IMR-90 (cell line): ENCODE data around the gene NAT14. TPM values are rescaled to one million over a fixed set of nuclear protein-coding genes. Genes with fewer than 3 reads are reported as not detected.

Source experiments
- ATAC-seq: fragments of 200-7000 bp; cut with Tn5 transposase; 2 replicates; pipeline ENCODE4 v1.9.1; 2020; ENCODE audit warnings: low read depth, mild to moderate bottlenecking, moderate library complexity
- BruUV-seq: library from RNA; stranded (reverse); fragments of 400-500 nt; replicated peaks from 2 replicates; lab custom pipeline; 2021; lab: Mats Ljungman, UMichigan
- CTCF ChIA-PET: fragments of 300-600 bp; formaldehyde crosslinking; extraction: SDS; loops from one replicate; lab custom pipeline; 2021; ENCODE audit warnings: antibody characterized with exemption; lab: Yijun Ruan, JAX
- POLR2A ChIA-PET: fragments of 300-600 bp; sonication (Branson Sonifier 250); formaldehyde crosslinking; loops from one replicate; lab custom pipeline; 2022; ENCODE audit warnings: antibody characterized with exemption; ENCODE audit not compliant: unreplicated experiment; lab: Charles Lee
- DNase-seq: peaks from one replicate; pipeline ENCODE4 v3.0.0; 2013
- H2AFZ ChIP-seq: replicated peaks from 2 replicates; pipeline ENCODE3; 2013; ENCODE audit warnings: low read length, mild to moderate bottlenecking; ENCODE audit not compliant: poor library complexity
- H2AK5ac ChIP-seq: 2 replicates; pipeline ENCODE4 v1.6.1; 2013; ENCODE audit warnings: low read depth, low read length, inconsistent platforms
- H2AK9ac ChIP-seq: replicated peaks from 2 replicates; pipeline ENCODE3; 2013; ENCODE audit warnings: mild to moderate bottlenecking, low read depth, low read length, moderate library complexity; ENCODE audit not compliant: poor library complexity
- H2BK120ac ChIP-seq: 2 replicates; pipeline ENCODE4 v1.6.1; 2013; ENCODE audit warnings: low read depth, low read length, inconsistent platforms
- H2BK15ac ChIP-seq: 3 replicates; pipeline ENCODE4 v1.6.1; 2013; ENCODE audit warnings: low read depth, low read length, inconsistent platforms
- H2BK20ac ChIP-seq: 2 replicates; pipeline ENCODE4 v1.6.1; 2013; ENCODE audit warnings: low read depth, mild to moderate bottlenecking, inconsistent platforms, low read length, moderate library complexity
- H2BK5ac ChIP-seq: 2 replicates; pipeline ENCODE4 v1.6.1; 2013; ENCODE audit warnings: mild to moderate bottlenecking, low read depth, low read length, inconsistent platforms; ENCODE audit not compliant: poor library complexity, severe bottlenecking
- H3K14ac ChIP-seq: replicated peaks from 2 replicates; pipeline ENCODE4 v1.6.1; 2013; ENCODE audit warnings: low read depth, low read length, inconsistent platforms
- H3K18ac ChIP-seq: 2 replicates; pipeline ENCODE4 v1.6.1; 2013; ENCODE audit warnings: low read depth, low read length, control low read depth
- H3K23ac ChIP-seq: 2 replicates; pipeline ENCODE4 v1.6.1; 2013; ENCODE audit warnings: low read depth, low read length, inconsistent platforms
- H3K27ac ChIP-seq: 2 replicates; pipeline ENCODE4 v1.5.1; 2013; ENCODE audit warnings: mild to moderate bottlenecking, control low read depth, low read length; ENCODE audit not compliant: insufficient read depth
- H3K27me3 ChIP-seq: 2 replicates; pipeline ENCODE4 v1.6.1; 2013; ENCODE audit warnings: low read length; ENCODE audit not compliant: control insufficient read depth, insufficient read depth
- H3K36me3 ChIP-seq: 2 replicates; pipeline ENCODE4 v1.6.1; 2013; ENCODE audit warnings: low read length, mixed read lengths; ENCODE audit not compliant: control insufficient read depth, insufficient read depth
- H3K4ac ChIP-seq: 2 replicates; pipeline ENCODE4 v1.6.1; 2013; ENCODE audit warnings: low read depth, low read length, inconsistent platforms
- H3K4me1 ChIP-seq: 2 replicates; pipeline ENCODE4 v1.6.1; 2013; ENCODE audit warnings: low read length, mixed read lengths; ENCODE audit not compliant: control insufficient read depth, insufficient read depth
- H3K4me2 ChIP-seq: 2 replicates; pipeline ENCODE4 v1.6.1; 2013; ENCODE audit warnings: low read depth, mild to moderate bottlenecking, control low read depth, low read length, moderate library complexity
- H3K4me3 ChIP-seq: 2 replicates; pipeline ENCODE4 v1.5.1; 2013; ENCODE audit warnings: low read depth, mild to moderate bottlenecking, control low read depth, low read length, moderate library complexity; ENCODE audit not compliant: insufficient read depth
- H3K56ac ChIP-seq: 2 replicates; pipeline ENCODE4 v1.6.1; 2013; ENCODE audit warnings: low read length, inconsistent platforms; ENCODE audit not compliant: insufficient read depth; ENCODE audit errors: extremely low read depth
- H3K79me1 ChIP-seq, 2 experiments: 2 replicates each; pipeline ENCODE4 v1.6.1; 2013; ENCODE audit warnings: low read length in 2 of 2, inconsistent platforms in 1 of 2, low read depth in 1 of 2
- H3K9ac ChIP-seq: 2 replicates; pipeline ENCODE4 v1.6.1; 2013; ENCODE audit warnings: low read depth, low read length, control low read depth
- H3K9me1 ChIP-seq: 2 replicates; pipeline ENCODE4 v1.6.1; 2013; ENCODE audit warnings: low read length, inconsistent platforms; ENCODE audit not compliant: insufficient read depth
- H3K9me3 ChIP-seq: 2 replicates; pipeline ENCODE4 v1.6.1; 2013; ENCODE audit warnings: low read length; ENCODE audit not compliant: control insufficient read depth, insufficient read depth
- H4K20me1 ChIP-seq: 2 replicates; pipeline ENCODE4 v1.6.1; 2013; ENCODE audit warnings: low read length, inconsistent platforms; ENCODE audit not compliant: insufficient read depth
- H4K5ac ChIP-seq: 2 replicates; pipeline ENCODE4 v1.6.1; 2013; ENCODE audit warnings: mild to moderate bottlenecking, low read depth, low read length, control low read depth
- H4K8ac ChIP-seq, 2 experiments: 2 replicates each; pipeline ENCODE4 v1.6.1; 2013; ENCODE audit warnings: low read depth in 2 of 2, low read length in 2 of 2, control low read depth in 1 of 2, inconsistent platforms in 1 of 2
- H4K91ac ChIP-seq: 2 replicates; pipeline ENCODE4 v1.6.1; 2013; ENCODE audit warnings: low read depth, low read length, inconsistent platforms; ENCODE audit not compliant: insufficient read depth
- BHLHE40 ChIP-seq: fragments of 150-350 bp; IDR thresholded peaks from 2 replicates; pipeline ENCODE4 v1.6.1; 2016; ENCODE audit warnings: mild to moderate bottlenecking, low read depth, low read length
- CEBPB ChIP-seq: IDR thresholded peaks from 2 replicates; pipeline ENCODE4 v1.6.1; 2012; ENCODE audit warnings: low read depth, low read length, improper control_type of control experiment
- CHD1 ChIP-seq: IDR thresholded peaks from 2 replicates; pipeline ENCODE4 v1.6.1; 2012; ENCODE audit warnings: low read depth, low read length, improper control_type of control experiment
- FOS ChIP-seq: fragments of 150-350 bp; IDR thresholded peaks from 2 replicates; pipeline ENCODE4 v1.6.1; 2016; ENCODE audit warnings: low read depth, low read length
- MAFK ChIP-seq: IDR thresholded peaks from 2 replicates; pipeline ENCODE4 v1.6.1; 2012; ENCODE audit warnings: low read depth, low read length, improper control_type of control experiment
- MAZ ChIP-seq: IDR thresholded peaks from 2 replicates; pipeline ENCODE4 v1.6.1; 2012; ENCODE audit warnings: low read depth, mild to moderate bottlenecking, low read length, improper control_type of control experiment, moderate library complexity, borderline replicate concordance
- NFE2L2 ChIP-seq: fragments of 150-350 bp; IDR thresholded peaks from 2 replicates; pipeline ENCODE4 v1.6.1; 2016; ENCODE audit warnings: low read depth, mild to moderate bottlenecking, low read length
- POLR2A ChIP-seq: IDR thresholded peaks from 2 replicates; pipeline ENCODE4 v1.6.1; 2012; ENCODE audit warnings: mild to moderate bottlenecking, low read depth, low read length
- RCOR1 ChIP-seq: IDR thresholded peaks from 2 replicates; pipeline ENCODE4 v1.6.1; 2012; ENCODE audit warnings: mild to moderate bottlenecking, low read length, improper control_type of control experiment; ENCODE audit not compliant: insufficient replicate concordance
- RFX5 ChIP-seq: IDR thresholded peaks from 2 replicates; pipeline ENCODE4 v1.8.0; 2012; ENCODE audit warnings: low read depth, mild to moderate bottlenecking, low read length, moderate library complexity
- SMC3 ChIP-seq: fragments of 150-350 bp; IDR thresholded peaks from 2 replicates; pipeline ENCODE4 v1.6.1; 2016; ENCODE audit warnings: low read depth, mild to moderate bottlenecking, antibody characterized with exemption, low read length, moderate library complexity
- WGBS, 2 experiments: methylation state at CpG; one replicate each; pipeline versions ENCODE4 v1.1.5 to v1.1.7; 2013; ENCODE audit warnings: missing lambda C conversion rate in 2 of 2; ENCODE audit not compliant: insufficient read length in 1 of 2; ENCODE audit errors: extremely low coverage in 2 of 2; 5-methylcytosine and 5-hydroxymethylcytosine counted together
- dilution Hi-C: fragments of 300-500 bp; cut with HindIII; formaldehyde crosslinking; loops from one replicate; pipeline ENCODE4 v1.14.3; 2018; ENCODE audit warnings: low sequenced_read_pairs; ENCODE audit not compliant: unreplicated experiment
- in situ Hi-C: fragments of 300-500 bp; cut with MboI; formaldehyde crosslinking; loops from 3 replicates; pipeline ENCODE4 v1.14.3; 2019; ENCODE audit warnings: low sequenced_read_pairs, inconsistent platforms, mixed read lengths
- intact Hi-C: fragments of 100-400 bp; cut with micrococcal nuclease; formaldehyde crosslinking; loops from 2 replicates; pipeline ENCODE4 v1.10.0; 2022
- polyA plus RNA-seq, 3 experiments: library from polyadenylated mRNA; depleted of rRNA; stranded (reverse); fragments of >200 nt; gene quantifications; 2 replicates each; pipeline ENCODE4 v1.2.3, GENCODE V29; 2012; ENCODE audit warnings: low replicate concordance in 1 of 3
- total RNA-seq: library from RNA; depleted of rRNA; stranded (reverse); fragments of >200 nt; gene quantifications from 2 replicates; pipeline ENCODE4 v1.2.3, GENCODE V29; 2012
- TF ChIP-seq, protein P1 (sequence below): conservative IDR thresholded peaks from 2 replicates; pipeline ENCODE4 v1.5.1; 2012; ENCODE audit warnings: mild to moderate bottlenecking, low read depth, low read length, improper control_type of control experiment
- TF ChIP-seq, protein P2 (sequence below): fragments of 150-350 bp; IDR thresholded peaks from 2 replicates; pipeline ENCODE4 v1.6.1; 2016; ENCODE audit warnings: low read depth, mild to moderate bottlenecking, low read length, moderate library complexity, borderline replicate concordance
- TF ChIP-seq, protein P3 (sequence below): fragments of 150-350 bp; IDR thresholded peaks from 2 replicates; pipeline ENCODE4 v1.6.1; 2017; ENCODE audit warnings: mild to moderate bottlenecking, antibody characterized with exemption, low read length, low read depth

Gene NAT14
- total and polyA plus RNA-seq, 2 of the 4 experiments (the other 2 are of a cell fraction), result 4.3 to 41.2 TPM

DNA sequence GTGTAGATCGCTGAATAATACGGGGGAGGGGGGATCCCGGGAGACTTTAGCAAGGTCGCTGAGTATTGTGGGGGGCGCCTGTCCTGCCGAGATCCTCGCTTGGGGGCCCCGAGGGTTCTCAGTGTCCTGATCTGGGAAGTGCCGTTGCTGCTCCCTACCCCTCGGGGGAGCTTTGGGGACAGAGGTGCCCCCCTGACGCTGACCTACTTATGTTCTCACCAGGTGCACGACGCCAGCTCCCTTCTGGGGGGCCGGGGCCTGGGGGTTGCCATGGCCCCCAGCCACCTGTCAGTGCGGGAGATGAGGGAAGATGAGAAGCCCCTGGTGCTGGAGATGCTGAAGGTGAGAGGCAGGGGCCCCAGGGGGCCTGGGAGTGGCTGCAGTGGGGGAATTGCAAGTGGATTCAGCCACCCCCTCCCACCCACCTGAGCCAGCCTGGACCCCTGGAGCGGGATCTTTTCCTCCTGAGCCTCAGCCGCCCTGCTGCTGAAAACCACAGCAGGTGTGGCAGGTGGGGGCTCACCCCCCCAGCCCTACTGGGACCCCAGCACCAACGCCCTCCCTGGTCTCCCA lies 537 bp downstream of the NAT14 start:
- no TSS peak for BruUV-seq
- ChIA-PET POLR2A (interaction anchor here (2.2 kb wide), 1 partner anchor 9 kb away, joined by 8 read pairs; the partner anchor contains the start of gene ZNF628), CTCF (interaction anchor here (0.7 to 1.0 kb wide), 2 partner anchors 18 kb away, joined by 4 to 6 read pairs; no protein-coding TSS in a partner anchor)
- Histone ChIP-seq H2BK15ac (0 out of 3 replicates have a peak overlapping the region, but pooled peaks have one; percentile 38), H3K27me3 (no peaks in the 10 kb centered on the region), H3K4me2 (peak overlapping the region; percentile 91), H4K5ac (peak overlapping the region; percentile 81), H3K56ac (no peak overlapping the region; the same call in 1 of the 2 replicates), H2AFZ (peak overlapping the region; percentile 93), H2BK120ac (peak overlapping the region; percentile 41; the same call in 1 of the 2 replicates), H2AK5ac (peak overlapping the region; percentile 85), H4K8ac (peak overlapping the region; percentile 83 to 90), H4K20me1 (0 out of 2 replicates have a peak, but pooled peaks cover 4% of the 10 kb centered on the region), H3K14ac (peak overlapping the region; percentile 98), H4K91ac (peak overlapping the region; percentile 83), H2AK9ac (peak overlapping the region; percentile 99), H3K9ac (peak overlapping the region; percentile 84), H3K9me3 (no peaks in the 10 kb centered on the region), H3K79me1 (peaks cover 5 to 36% of the 10 kb centered on the region in 2 experiments), H3K9me1 (0 out of 2 replicates have a peak, but pooled peaks cover 4% of the 10 kb centered on the region), H3K36me3 (peaks cover 12% of the 10 kb centered on the region; the same call in 1 of the 2 replicates), H3K4ac (peak overlapping the region; percentile 96), H3K18ac (peak overlapping the region; percentile 14; the same call in 1 of the 2 replicates), H2BK20ac (no peak overlapping the region), H3K4me3 (peak overlapping the region; percentile 80), H3K4me1 (peaks cover 30% of the 10 kb centered on the region), H3K23ac (peak overlapping the region; percentile 94; the same call in 1 of the 2 replicates), H2BK5ac (peak overlapping the region; percentile 68), H3K27ac (peak overlapping the region; percentile 89)
- no peak for ATAC-seq
- 3% methylated on average over 4 of the region's 18 CpGs; no CpG with 5 or more reads in 1 of the 2 experiments for WGBS, 2 experiments
- in situ Hi-C loops, result loop anchor here (25.0 kb wide), 1 partner anchor 1023 kb away; the partner anchor contains the start of genes CDC42EP5 and LENG9
- DNase-seq, result no peak
- dilution Hi-C loops, result no loop called here
- intact Hi-C loops, result no loop called here
- TF ChIP-seq, protein P1, sequence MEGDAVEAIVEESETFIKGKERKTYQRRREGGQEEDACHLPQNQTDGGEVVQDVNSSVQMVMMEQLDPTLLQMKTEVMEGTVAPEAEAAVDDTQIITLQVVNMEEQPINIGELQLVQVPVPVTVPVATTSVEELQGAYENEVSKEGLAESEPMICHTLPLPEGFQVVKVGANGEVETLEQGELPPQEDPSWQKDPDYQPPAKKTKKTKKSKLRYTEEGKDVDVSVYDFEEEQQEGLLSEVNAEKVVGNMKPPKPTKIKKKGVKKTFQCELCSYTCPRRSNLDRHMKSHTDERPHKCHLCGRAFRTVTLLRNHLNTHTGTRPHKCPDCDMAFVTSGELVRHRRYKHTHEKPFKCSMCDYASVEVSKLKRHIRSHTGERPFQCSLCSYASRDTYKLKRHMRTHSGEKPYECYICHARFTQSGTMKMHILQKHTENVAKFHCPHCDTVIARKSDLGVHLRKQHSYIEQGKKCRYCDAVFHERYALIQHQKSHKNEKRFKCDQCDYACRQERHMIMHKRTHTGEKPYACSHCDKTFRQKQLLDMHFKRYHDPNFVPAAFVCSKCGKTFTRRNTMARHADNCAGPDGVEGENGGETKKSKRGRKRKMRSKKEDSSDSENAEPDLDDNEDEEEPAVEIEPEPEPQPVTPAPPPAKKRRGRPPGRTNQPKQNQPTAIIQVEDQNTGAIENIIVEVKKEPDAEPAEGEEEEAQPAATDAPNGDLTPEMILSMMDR, result no peak
- TF ChIP-seq CEBPB (no peak), NFE2L2 (no peak), BHLHE40 (no peak), POLR2A (no peak), RFX5 (no peak), MAFK (no peak), MAZ (no peak), CHD1 (no peak), RCOR1 (no peak), SMC3 (no peak), FOS (no peak)
- TF ChIP-seq, protein P2, sequence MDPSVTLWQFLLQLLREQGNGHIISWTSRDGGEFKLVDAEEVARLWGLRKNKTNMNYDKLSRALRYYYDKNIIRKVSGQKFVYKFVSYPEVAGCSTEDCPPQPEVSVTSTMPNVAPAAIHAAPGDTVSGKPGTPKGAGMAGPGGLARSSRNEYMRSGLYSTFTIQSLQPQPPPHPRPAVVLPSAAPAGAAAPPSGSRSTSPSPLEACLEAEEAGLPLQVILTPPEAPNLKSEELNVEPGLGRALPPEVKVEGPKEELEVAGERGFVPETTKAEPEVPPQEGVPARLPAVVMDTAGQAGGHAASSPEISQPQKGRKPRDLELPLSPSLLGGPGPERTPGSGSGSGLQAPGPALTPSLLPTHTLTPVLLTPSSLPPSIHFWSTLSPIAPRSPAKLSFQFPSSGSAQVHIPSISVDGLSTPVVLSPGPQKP, result no peak
- TF ChIP-seq, protein P3, sequence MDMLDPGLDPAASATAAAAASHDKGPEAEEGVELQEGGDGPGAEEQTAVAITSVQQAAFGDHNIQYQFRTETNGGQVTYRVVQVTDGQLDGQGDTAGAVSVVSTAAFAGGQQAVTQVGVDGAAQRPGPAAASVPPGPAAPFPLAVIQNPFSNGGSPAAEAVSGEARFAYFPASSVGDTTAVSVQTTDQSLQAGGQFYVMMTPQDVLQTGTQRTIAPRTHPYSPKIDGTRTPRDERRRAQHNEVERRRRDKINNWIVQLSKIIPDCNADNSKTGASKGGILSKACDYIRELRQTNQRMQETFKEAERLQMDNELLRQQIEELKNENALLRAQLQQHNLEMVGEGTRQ, result no peak
